HFF-Myc (cell line): ENCODE results near the gene MAPK8IP3.

Experiments
- DNase-seq: peaks from one replicate; pipeline ENCODE4 v3.0.0-alpha.2; 2011; ENCODE audit warnings: low read depth; ENCODE audit errors: extremely low read depth
- H3K4me3 ChIP-seq: replicated peaks from 2 replicates; pipeline ENCODE4 v1.5.1; 2011; ENCODE audit warnings: low read depth, mild to moderate bottlenecking, control low read depth, low read length
- TF ChIP-seq, protein P1 (sequence below): IDR thresholded peaks from 2 replicates; pipeline ENCODE4 v1.5.1; 2012; ENCODE audit warnings: mild to moderate bottlenecking, low read depth, low read length, control low read depth; ENCODE audit errors: missing control alignments

MAPK8IP3 gene

DNA sequence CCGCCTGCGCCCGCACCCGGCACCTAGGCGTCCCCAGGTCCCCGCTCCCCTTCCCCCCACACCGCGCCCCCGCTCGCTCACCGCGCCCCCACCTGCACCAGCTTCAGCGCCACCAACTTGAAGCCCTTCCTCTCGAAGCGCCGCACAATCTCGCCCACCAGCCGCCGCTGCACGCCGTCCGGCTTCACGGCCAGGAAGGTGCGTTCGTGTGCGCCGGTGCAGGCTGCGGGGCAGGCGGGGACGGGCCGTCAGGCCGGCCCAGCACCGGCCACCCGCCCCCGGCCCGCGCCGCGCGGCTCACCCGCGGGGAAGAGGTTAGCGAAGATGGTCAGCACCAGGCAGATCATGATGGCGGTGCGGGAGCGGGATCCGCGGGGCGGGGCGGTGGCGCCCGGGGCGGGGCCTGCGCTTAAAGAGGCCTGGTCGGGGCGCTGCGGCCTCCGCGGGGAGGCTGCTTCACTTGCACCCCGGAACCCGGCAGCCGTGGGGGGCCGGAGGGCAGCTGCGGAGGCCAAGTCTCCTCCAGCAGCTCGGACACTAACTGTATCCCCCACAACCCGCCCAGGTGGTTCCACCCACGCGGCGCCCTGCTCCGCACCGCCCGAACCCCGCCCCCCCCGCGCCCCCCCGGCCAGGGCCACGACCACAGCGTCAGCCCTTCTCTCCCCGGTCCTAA, 65.3 kb downstream of the MAPK8IP3 start, which contains the start of gene NME3:
Gene NME3 (minus strand): TSS at position 356 of the 676 bp plus-strand sequence. CDS start 9 bp downstream, at position 347.
- no peak for DNase-seq
- peak within 1 kb of the TSS; percentile 91 for H3K4me3 ChIP-seq
- TF ChIP-seq, protein P1, sequence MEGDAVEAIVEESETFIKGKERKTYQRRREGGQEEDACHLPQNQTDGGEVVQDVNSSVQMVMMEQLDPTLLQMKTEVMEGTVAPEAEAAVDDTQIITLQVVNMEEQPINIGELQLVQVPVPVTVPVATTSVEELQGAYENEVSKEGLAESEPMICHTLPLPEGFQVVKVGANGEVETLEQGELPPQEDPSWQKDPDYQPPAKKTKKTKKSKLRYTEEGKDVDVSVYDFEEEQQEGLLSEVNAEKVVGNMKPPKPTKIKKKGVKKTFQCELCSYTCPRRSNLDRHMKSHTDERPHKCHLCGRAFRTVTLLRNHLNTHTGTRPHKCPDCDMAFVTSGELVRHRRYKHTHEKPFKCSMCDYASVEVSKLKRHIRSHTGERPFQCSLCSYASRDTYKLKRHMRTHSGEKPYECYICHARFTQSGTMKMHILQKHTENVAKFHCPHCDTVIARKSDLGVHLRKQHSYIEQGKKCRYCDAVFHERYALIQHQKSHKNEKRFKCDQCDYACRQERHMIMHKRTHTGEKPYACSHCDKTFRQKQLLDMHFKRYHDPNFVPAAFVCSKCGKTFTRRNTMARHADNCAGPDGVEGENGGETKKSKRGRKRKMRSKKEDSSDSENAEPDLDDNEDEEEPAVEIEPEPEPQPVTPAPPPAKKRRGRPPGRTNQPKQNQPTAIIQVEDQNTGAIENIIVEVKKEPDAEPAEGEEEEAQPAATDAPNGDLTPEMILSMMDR: no peak

DNA sequence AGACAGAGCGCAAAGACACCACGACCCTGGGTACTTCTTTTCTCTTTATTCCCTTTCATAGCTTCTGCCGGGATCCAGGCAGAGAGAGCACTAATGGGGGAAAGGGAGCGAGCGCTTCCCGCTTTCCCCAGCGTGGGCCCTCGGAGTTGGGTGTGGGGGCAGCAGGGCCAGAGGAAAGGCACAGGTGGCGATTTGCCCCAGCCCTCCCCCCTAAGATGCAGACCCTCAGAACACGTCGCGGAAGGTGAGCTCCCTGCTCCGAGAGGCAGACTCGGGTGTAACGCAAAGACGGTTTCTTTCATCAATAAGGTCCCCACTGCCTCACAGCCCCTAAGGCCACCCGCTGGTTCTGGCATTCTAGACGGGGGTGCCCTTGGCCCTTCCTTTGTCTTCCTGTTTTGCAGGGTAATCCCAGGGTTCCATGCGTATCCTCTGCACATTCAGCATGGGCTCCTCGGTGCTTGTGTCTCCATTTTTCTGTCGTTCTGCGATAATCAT, 65.9 kb downstream of the MAPK8IP3 start:
- TF ChIP-seq, protein P1: no peak
- no peak for DNase-seq
- peak overlapping the region; percentile 91 for H3K4me3 ChIP-seq

GRCh38 chr16:1772362-1772907, 66.4 kb downstream of the MAPK8IP3 start, which contains the start of gene EME2:
TSS of gene EME2 (plus strand) at chr16:1772810. CDS start at chr16:1773228, 418 bp downstream.
- peak within 1 kb of the TSS; percentile 91 for H3K4me3 ChIP-seq
- TF ChIP-seq, protein P1: no peak
- no peak for DNase-seq

DNA sequence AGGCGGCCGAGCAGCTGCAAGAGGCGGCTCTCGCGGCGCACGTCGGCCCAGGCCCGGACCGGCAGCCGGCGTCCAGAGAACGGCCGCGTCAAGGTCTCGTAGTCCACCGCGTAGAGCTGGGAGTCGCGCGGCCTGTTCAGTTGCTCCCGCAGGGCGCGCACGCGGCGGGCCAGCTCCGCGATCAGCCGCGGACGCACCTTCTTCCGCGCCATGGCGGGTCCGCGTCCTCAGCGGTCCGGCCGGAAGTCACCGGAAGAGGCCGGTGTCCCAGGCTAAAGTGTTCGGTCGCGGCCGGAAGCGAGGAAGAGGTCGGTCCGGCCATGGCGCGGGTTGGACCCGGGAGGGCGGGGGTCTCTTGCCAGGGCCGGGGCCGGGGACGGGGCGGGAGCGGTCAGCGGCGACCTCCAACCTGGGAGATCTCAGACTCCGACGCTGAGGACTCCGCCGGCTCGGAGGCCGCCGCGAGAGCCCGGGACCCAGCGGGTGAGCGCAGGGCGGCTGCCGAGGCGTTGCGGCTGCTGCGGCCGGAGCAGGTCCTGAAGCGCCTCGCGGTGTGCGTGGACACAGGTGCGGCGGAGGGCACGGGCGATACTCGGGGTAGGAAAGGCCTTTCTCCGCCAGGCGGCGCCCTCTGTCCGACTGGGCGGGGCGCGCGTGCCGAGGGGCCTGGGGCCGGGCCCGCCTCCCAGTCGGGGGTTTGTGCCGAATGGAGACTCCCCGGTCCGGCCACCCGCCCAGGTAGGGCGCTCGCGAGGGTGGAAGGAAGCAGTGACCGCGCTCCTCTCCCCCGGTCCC, 67.1 kb downstream of the MAPK8IP3 start, which contains the start of gene MRPS34:
Gene MRPS34 (minus strand): TSS at position 227 of the 795 bp plus-strand sequence. CDS start 15 bp downstream, at position 212.
- H3K4me3 ChIP-seq: peak within 1 kb of the TSS; percentile 91
- TF ChIP-seq, protein P1: peak; percentile 69
- no peak for DNase-seq

DNA sequence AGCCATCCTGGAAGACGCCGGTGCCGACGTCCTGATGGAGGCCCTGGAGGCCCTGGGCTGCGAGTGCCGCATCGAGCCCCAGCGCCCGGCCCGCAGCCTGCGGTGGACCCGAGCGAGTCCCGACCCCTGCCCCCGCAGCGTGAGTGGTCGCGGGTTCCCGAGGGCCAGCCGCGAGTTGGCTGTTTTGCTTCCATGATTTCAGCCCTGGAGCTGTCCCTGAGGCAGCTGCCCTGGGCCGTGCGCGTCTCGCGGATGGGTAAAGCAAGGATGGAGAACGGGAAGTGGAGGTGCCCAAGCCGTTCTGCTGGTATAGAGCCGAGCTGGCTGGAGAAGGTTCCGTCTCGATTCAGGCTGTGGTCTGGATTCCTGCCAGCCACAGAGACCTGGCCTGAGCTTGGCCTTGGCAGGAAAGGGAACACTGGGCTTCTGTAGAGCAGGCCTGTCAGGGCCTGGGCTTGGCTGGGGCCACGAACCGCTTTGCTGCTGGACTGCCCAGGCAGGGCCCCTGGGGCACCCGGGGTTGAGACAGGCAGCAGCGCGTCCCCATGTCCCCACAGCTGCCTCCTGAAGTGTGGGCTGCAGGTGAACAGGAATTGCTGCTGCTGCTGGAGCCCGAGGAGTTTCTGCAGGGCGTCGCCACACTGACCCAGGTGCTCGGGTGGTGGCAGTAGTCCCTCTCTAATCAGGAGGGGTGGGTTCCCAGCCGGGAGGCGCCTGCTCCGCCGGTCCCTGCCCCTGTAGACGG, 67.9 kb downstream of the MAPK8IP3 start:
- H3K4me3 ChIP-seq: peak overlapping the region; percentile 91
- no peak for DNase-seq
- TF ChIP-seq, protein P1: no peak

DNA sequence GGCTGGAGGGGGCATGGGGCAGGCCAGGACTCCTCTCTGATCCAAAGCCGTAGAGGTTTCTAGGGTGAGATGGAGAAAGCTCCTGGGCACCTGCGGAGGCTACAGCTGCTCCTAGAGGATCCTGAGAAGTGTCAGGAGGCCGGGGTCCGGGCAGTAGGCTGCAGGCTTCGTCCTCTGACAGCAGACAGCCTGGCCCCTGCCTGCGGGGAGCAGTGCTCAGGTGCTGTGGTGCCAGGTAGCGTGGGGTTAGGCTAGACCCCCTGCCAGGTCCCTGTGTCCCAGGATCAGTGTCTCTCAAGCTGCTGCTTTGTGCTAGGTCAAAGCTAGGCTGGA, 68.4 kb downstream of the MAPK8IP3 start:
- DNase-seq: no peak
- TF ChIP-seq, protein P1: no peak
- peak overlapping the region; percentile 91 for H3K4me3 ChIP-seq
